ENCODE measurements around the gene NDUFB11.

Gene NDUFB11

DNA sequence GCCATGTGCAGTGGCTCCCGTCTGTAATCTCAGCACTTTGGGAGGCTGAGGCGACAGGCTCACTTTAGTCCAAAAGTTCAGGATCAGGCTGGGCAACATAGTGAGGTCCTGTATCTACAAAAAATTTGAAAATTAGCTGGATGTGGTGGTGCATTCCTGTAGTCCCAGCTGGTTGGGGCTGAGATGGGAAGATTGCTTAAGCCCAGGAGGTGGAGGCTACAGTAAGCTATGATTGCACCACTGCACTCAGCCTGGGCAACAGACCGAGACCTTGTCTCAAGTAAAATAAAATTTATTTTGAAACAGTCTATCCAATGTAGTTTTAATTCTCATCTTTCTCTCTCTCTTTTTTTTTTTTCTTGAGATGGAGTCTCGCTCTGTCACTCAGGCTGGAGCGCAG, 21.6 kb upstream of the NDUFB11 start:
- Histone ChIP-seq H3K4me3 (replicated peaks; ENCODE audit: insufficient read depth, low read length) (no peak overlapping the region), H3K27me3 (ENCODE audit: insufficient read depth, poor library complexity, severe bottlenecking) (no peaks in the 10 kb centered on the region), H3K27ac (replicated peaks) (no peak overlapping the region)
- TF ChIP-seq, protein P1, sequence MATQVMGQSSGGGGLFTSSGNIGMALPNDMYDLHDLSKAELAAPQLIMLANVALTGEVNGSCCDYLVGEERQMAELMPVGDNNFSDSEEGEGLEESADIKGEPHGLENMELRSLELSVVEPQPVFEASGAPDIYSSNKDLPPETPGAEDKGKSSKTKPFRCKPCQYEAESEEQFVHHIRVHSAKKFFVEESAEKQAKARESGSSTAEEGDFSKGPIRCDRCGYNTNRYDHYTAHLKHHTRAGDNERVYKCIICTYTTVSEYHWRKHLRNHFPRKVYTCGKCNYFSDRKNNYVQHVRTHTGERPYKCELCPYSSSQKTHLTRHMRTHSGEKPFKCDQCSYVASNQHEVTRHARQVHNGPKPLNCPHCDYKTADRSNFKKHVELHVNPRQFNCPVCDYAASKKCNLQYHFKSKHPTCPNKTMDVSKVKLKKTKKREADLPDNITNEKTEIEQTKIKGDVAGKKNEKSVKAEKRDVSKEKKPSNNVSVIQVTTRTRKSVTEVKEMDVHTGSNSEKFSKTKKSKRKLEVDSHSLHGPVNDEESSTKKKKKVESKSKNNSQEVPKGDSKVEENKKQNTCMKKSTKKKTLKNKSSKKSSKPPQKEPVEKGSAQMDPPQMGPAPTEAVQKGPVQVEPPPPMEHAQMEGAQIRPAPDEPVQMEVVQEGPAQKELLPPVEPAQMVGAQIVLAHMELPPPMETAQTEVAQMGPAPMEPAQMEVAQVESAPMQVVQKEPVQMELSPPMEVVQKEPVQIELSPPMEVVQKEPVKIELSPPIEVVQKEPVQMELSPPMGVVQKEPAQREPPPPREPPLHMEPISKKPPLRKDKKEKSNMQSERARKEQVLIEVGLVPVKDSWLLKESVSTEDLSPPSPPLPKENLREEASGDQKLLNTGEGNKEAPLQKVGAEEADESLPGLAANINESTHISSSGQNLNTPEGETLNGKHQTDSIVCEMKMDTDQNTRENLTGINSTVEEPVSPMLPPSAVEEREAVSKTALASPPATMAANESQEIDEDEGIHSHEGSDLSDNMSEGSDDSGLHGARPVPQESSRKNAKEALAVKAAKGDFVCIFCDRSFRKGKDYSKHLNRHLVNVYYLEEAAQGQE (IDR thresholded peaks at IDR 0.05; ENCODE audit: insufficient replicate concordance, low read depth): no peak
- TF ChIP-seq POLR2AphosphoS5 (IDR thresholded peaks at IDR 0.05; ENCODE audit: low read depth) (no peak), SPI1 (IDR thresholded peaks at IDR 0.05; ENCODE audit: borderline replicate concordance, low read depth) (no peak), CTCF (IDR thresholded peaks at IDR 0.05; ENCODE audit: insufficient read depth, low read length) (no peak), GABPA (IDR thresholded peaks at IDR 0.05; ENCODE audit: low read depth) (no peak)
- DNase-seq (ENCODE audit: low read depth in 1 of 2, low spot score in 1 of 2): no peak

- no peak for DNase-seq (ENCODE audit: low read depth in 1 of 2, low spot score in 1 of 2)
- Histone ChIP-seq H3K27me3 (ENCODE audit: insufficient read depth, poor library complexity, severe bottlenecking) (no peaks in the 10 kb centered on the region), H3K27ac (replicated peaks) (no peak overlapping the region), H3K4me3 (replicated peaks; ENCODE audit: insufficient read depth, low read length) (no peak overlapping the region)
- TF ChIP-seq GABPA (IDR thresholded peaks at IDR 0.05; ENCODE audit: low read depth): no peak
- TF ChIP-seq CTCF (IDR thresholded peaks at IDR 0.05; ENCODE audit: insufficient read depth, low read length): no peak
- no peak for TF ChIP-seq SPI1 (IDR thresholded peaks at IDR 0.05; ENCODE audit: borderline replicate concordance, low read depth)
These were observed 19.9 kb upstream of the NDUFB11 start for GRCh38 chrX:47164420-47164819.

- DNase-seq (ENCODE audit: low read depth in 1 of 2, low spot score in 1 of 2): no peak
- no peak for TF ChIP-seq GABPA (IDR thresholded peaks at IDR 0.05; ENCODE audit: low read depth)
- no peak for TF ChIP-seq SPI1 (IDR thresholded peaks at IDR 0.05; ENCODE audit: borderline replicate concordance, low read depth)
- no peak for TF ChIP-seq POLR2AphosphoS5 (IDR thresholded peaks at IDR 0.05; ENCODE audit: low read depth)
- TF ChIP-seq CTCF (IDR thresholded peaks at IDR 0.05; ENCODE audit: insufficient read depth, low read length): no peak
- TF ChIP-seq, protein P1 (IDR thresholded peaks at IDR 0.05; ENCODE audit: insufficient replicate concordance, low read depth): no peak
- Histone ChIP-seq H3K27me3 (ENCODE audit: insufficient read depth, poor library complexity, severe bottlenecking) (no peaks in the 10 kb centered on the region), H3K4me3 (replicated peaks; ENCODE audit: insufficient read depth, low read length) (no peak overlapping the region), H3K27ac (replicated peaks) (no peak overlapping the region)
These were observed 18.6 kb upstream of the NDUFB11 start for GRCh38 chrX:47162927-47163583.

GRCh38 chrX:47160781-47161180, 16.3 kb upstream of the NDUFB11 start:
- H3K27ac ChIP-seq (replicated peaks): no peak overlapping the region
- no peak overlapping the region for H3K4me3 ChIP-seq (replicated peaks; ENCODE audit: insufficient read depth, low read length)
- TF ChIP-seq CTCF (IDR thresholded peaks at IDR 0.05; ENCODE audit: insufficient read depth, low read length) (no peak), GABPA (IDR thresholded peaks at IDR 0.05; ENCODE audit: low read depth) (no peak), POLR2AphosphoS5 (IDR thresholded peaks at IDR 0.05; ENCODE audit: low read depth) (no peak), SPI1 (IDR thresholded peaks at IDR 0.05; ENCODE audit: borderline replicate concordance, low read depth) (no peak)
- TF ChIP-seq, protein P1 (IDR thresholded peaks at IDR 0.05; ENCODE audit: insufficient replicate concordance, low read depth): no peak
- H3K27me3 ChIP-seq (ENCODE audit: insufficient read depth, poor library complexity, severe bottlenecking): no peaks in the 10 kb centered on the region
- no peak for DNase-seq (ENCODE audit: low read depth in 1 of 2, low spot score in 1 of 2)

All from HL-60 (cell line).